CD4-positive, alpha-beta T cell treated with Interleukin-2 at 100 ng/mL for 4 hours (primary cell): Measurements from ENCODE around the gene SUFU.
"Not testable (repeated sequence)": the region's sequence is repeated elsewhere in the genome, so short reads cannot be mapped to it uniquely, and the experiment has no call there.

Experiments used
- DNase-seq: peaks from one replicate; pipeline ENCODE4 v3.0.0-alpha.2; 2020; ENCODE audit warnings: low spot score

SUFU gene

DNA sequence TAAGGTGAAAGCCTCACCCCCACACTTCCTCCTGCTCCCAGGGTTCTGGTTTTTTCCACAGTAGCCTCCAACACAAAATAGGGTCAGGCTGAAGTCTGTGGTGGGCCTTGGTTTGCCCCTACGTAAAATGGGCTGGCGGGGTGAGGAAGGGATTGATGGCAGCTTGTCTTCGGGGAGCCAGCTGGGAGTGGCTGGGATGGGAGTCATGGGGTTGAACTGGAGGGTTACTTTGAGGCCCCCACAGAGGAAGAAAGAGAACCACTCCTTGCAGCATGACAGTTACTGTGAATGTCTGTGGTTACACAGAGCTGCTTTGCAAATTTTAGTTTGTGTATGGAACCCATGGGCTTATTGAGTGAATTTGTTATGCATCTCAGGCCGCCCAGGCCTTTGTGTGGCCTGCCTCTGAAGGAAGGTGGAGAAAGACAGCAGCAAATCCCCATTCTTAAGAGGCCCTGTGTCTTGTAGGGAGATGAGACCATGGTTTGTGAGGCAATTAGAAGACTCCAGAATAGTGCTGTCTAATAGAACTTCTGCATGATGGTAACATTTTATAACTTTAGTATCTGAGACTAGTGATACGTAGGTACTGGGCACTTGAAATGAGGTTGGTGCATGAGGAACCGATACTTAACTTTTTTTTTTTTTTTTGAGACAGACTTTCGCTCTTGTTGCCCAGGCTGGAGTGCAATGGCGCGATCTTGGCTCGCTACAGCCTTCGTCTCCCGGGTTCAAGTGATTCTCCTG lies 148.6 kb downstream of the SUFU start:
- no peak for DNase-seq

DNA sequence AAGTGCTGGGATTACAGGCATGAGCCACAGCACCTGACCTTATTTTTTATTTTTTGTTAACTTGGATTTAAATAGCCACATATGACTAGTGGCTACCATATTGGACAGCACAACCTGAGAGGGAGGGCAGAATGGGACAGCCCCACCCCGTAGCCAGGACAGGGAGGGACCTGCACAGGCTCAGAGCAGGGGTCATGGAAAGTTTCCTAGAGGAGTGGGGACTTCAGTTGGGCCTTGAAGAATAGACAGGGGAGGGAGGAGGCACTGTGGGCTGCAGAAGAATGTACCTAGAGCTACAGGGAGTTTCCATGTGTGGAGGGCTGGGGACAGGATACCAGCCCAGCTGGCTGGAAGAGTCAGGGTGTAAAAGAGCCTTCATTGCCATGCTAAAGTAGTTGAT lies 149.3 kb downstream of the SUFU start:
- no peak for DNase-seq

DNA sequence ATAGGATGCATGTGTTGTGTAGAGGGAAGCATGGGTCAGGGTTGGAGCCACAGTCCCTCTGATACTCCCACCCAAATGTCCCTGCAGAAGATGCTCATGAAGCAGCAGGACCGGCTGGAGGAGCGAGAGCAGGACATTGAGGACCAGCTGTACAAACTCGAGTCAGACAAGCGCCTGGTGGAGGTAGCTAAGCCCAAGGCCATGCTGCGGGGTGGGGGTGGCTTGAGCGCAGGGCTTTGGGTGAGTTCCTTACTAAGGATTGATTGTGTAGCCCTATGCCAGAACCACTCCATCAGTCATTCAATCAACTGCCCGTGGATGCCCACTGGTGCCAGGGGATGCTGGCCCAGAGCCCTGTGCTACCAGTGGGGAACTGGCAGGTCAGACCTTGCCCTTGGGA lies 150.8 kb downstream of the SUFU start:
- DNase-seq: no peak

DNA sequence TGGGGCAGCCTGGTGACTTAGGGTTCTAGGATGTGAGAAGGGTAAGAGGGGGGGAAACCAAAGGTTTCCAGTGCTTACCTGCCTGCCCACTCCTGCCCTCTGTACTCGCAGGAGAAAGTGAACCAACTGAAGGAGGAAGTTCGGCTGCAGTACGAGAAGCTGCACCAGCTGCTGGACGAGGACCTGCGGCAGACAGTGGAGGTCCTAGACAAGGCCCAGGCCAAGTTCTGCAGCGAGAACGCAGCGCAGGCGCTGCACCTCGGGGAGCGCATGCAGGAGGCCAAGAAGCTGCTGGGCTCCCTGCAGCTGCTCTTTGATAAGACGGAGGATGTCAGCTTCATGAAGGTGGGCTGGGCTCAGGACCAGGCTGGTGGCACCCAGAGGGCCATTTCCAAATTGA lies 151.2 kb downstream of the SUFU start:
- no peak for DNase-seq

DNA sequence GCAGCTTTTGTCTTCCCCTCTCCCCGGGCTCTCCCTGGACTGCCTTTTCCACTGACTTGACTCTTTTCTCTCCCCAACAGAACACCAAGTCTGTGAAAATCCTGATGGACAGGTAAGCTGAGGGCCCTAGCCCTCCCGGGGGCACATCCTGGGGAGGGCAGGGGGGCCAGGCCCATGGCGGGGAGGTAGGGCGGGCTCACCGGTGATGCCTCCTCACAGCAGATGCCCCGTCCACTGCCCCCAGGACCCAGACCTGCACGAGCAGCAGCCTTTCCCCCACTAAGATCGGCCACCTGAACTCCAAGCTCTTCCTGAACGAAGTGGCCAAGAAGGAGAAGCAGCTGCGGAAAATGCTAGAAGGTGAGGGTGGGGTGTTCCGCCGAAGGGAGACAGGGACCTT lies 152.3 kb downstream of the SUFU start:
- no peak for DNase-seq

DNA sequence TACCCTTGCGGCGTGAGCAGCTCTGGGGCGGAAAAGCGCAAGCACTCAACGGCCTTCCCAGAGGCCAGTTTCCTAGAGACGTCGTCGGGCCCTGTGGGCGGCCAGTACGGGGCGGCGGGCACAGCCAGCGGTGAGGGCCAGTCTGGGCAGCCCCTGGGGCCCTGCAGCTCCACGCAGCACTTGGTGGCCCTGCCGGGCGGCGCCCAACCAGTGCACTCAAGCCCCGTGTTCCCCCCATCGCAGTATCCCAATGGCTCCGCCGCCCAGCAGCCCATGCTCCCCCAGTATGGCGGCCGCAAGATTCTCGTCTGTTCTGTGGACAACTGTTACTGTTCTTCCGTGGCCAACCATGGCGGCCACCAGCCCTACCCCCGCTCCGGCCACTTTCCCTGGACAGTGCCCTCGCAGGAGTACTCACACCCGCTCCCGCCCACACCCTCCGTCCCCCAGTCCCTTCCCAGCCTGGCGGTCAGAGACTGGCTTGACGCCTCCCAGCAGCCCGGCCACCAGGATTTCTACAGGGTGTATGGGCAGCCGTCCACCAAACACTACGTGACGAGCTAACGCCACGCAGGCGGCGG lies 153.1 kb downstream of the SUFU start:
- DNase-seq: no peak

DNA sequence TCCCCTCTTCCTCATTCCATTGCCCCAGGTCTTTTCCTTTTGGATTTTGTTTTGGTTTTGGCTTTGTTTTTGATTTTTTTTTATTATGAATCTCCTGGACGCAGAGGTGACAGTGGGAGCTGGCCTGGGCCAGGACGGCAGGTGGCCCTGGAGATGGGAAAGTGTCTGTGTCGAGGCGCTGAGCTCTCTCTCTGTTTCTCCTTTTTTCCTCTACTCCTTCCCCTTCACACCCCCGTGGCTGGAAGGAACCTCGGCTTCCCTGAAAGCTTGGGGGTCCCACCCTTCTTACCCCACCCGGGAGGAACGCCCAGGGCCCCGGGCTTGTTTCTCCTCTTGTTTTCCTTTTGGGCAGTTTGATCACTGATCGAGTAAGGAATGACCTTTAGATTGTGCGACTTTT lies 153.7 kb downstream of the SUFU start:
- DNase-seq: no peak

DNA sequence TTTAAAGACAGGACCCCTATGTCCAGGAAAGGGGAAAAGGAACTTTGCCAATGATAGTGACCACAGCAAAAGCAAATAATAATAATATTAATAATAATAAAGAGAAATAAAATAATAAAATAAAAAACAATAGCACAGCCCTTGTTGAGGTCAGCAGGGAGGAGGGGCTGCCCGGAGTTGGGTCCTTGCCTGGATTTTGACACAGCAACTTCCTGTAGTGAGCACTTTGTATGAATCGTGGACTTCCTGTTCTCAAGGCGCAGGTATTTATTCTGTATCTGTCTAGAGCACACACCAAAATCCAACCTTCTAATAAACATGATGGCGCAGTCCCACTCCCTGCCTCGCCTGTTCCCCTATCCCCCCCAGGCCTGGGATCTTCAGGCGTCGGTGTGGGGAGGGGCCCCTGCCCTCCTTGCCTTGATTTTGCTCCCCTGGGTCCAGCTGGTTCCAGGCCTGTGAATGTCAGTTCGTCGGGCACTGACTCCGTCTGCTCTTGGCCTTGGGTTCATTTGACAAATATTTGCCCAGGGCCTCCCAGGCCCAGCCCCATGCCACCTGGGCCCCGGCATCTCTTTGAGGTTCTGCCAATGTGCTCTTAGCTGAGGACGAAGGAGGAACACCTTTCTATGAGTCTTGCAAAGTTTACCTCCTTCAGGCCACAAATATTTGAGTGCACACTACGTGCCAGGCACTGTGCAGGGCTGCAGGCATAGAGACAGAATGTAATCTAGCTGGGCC lies 154.4 kb downstream of the SUFU start:
- no peak for DNase-seq

DNA sequence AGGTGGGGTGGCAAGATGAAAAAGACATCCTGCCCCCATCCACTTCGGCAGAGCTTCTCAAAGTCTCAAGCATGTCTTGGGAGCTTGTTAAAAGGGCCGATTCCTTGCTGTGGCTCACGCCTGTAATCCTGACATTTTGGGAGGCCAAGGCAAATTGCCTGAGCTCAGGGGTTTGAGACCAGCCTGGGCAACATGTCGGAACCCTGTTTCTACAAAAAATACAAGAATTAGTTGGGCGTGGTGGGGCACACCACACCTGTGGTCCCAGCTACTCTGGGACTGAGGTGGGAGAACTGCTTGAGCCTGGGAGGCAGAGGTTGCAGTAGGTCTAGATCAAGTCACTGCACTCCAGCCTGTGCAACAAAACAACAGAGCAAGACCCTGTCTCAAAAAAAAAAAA lies 155.0 kb downstream of the SUFU start:
- no peak for DNase-seq

DNA sequence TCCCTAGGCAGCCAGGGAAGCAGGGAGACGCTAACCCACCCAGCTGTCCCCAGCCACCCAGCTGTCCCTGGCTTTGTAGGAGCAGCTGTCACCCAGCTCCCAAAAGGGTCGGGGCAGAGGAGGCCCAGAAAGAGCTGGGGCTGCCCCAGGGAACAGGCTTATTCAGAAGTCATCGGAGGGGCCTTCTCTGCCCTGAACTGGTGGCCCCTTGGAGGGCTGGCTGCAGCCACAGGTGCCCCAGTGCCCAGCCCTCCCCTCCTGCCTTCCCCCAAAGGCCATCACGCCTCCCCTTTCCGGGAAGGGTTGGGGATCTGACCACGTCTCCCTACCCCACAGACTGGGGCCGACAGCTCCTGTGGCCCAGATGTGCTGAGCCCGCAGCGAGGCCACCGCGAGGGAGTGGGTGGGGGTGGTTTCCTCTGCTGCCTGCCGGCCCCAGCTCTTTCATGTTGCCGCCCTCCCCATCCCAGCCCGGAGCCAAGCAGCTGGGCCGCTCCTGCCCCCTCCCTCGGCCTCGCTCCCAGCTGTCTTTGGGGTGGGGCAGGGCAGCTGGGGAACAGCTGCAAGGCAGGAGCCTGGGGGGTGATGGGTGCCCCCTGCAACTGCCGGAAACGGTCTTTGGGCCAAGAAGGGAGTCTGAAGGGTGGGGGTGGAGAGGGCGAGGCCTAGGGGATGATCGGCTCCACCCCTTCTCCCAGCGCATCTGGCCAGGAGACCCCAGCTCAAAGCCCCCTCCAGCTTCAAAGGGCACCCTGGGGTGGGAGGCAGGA lies 157.3 kb downstream of the SUFU start:
- peak; percentile 51 for DNase-seq

DNA sequence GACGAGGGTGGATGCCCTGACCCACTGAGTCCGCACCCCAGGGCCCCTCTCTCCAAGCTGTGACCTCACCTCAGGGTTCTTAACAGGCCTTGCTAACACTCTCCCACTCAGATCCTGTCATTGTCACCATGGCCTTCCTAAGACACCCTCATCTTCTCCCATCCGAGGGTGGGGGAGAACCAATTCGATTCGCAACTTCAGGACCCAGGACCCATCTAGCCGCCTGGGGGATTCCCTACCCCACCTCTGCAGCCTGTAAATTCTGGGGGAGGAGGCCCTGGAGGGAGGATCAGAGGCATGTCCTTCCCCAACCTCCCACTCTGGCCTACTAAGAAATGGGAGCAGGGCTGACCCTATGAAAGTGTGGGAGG lies 157.9 kb downstream of the SUFU start:
- no peak for DNase-seq

DNA sequence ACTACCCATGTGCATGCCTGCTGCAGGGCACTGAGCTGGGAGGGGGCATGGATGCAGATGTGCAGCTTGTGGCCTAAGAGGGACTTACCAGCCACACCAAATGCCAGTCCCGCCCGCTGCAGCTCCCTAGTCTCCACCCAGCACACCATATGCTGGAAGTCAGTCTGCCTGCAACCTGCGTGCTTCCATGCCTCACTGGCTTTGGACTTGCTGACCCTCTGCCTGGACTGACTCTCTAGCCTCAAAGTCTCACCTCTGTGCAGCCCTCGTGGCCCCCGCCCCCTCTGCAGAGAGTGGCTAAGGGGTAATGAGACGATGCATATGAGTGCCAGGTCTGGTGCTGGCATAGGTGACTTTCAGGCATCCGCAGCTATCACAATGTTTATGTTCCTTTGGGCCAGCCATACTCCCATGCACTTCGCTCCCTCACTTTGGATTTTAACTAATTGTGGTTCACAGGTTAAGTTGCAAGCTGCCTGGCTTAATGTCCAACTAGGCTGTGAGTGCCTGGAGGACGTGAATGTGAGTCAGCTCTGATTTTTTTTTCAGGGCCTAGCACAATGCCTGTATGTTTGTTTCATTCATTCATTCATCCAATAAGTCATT lies 162.2 kb downstream of the SUFU start:
- no peak for DNase-seq

DNA sequence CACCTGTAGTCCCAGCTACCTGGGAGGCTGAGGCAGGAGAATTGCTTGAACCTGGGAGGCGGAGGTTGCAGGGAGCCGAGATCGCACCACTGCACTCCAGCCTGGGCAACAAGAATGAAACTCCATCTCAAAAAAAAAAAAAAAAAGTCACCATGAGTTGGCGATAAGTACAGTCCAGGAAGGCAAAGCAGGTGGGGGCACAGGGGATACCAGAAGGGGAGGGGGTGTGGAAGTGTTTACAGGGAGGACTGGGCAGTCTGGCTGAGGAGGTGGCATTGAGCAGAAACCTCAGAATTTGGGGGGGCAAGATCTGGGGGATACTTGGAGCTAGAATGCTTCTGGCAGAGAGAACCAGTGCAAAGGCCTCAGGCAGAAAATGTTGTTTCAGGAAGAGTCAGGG lies 163.6 kb downstream of the SUFU start:
- not testable (repeated sequence) for DNase-seq

DNA sequence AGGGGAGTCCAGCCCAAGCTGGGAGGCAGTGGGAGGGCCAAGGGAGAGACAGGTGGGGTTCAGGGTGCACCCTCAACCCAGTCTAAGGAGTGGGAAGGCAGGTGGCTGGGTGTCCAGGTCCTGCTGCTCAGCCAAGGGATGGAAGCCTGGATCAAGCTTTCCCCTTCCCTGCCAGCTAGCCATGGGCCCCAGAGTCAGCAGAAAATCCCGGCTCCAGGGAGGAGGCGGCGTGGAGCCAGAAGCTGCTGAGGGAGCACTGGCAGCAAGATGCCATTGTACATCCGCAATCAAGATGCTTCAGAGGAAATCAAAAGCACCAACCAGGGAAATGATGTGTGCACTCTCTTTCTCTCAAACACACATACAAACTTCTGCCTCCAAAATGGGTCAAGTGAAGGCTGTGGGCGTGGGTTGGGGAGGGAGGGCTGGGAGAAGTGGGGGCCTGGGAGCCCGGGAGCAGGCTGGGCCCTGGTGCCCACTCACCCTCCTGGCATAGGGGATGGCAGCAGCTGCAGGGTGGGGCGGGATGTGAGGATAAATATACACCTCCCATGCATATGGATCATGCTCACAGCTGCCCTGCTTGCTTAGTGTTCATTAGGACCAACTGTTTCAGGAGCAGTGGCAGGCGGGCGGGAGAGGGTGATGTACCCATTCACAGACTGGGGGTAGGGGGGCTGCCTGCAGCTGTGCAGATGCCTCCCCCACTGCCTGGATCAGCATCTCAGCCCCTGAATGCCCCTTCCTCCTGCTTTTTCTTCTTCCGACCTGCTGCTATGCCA lies 164.7 kb downstream of the SUFU start:
- no peak for DNase-seq

DNA sequence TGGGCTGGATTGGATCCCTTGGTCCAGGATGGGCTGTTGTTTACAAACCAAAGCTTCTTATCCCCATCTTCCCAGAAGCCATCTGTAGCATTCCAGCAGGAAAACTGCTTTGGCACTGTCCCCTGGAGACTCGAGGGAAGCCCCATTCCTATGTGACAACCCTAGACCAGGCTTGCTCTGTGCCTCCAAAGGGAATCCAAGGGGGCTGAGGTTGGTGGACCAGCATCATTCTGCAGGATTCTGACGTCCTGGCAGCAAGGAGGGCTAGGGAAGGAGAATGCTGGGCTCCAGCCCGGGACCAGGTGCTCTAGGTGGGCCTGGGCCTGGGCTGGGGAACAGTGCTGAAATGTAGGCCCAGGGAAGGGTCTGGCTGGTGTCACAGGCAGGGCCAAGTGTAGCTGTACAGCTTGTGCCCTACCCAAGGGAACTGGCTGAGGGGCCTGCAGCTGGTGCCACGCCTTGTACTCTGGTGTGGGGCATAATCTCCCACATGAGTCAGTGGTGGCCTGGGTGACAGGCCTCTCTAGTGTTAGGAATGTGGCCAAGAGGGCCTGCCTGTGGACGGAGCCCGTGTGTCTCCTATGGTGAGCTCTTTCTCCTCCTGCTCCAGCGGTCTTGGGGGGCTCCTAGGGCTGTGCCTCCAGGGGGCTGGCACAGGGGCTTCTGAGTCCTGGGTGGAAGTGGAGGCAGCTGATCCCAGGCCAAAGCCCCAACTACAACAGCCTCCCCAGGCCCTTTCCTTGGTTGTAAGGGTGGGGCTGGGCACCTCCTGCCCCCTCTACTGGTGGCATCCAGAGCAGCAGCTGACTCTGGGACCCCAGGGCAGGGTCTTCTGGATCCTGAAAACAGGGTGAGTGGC lies 165.7 kb downstream of the SUFU start:
- DNase-seq: no peak

DNA sequence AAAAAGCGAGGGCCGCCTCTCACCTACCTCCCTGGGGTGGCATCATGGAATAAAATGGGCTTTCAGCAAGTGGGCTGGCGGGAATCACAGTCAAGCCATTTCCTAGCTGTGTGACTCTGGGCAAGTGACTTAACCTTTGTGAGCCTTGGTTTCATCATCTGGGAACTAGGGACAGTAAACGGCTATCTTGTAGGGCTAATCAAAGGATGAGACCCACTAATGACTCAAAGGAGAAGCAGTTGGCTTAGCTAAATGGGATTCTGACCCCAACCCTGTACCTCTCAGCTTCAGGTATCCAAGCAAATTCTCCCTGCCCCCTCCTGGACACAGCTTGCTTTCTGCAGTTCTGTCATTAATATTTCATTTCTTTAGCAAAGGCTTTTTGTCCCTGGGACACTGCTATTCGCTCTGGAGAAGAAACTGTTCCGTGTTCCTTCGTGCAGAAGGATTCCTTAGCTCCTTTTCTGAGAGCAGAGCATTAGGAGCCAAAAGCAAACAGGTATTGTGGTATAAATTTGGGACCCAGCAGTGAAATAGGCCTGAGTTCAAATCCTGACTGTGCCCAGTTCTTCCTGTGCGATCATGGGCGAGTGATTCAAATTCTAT lies 166.4 kb downstream of the SUFU start:
- DNase-seq: no peak

DNA sequence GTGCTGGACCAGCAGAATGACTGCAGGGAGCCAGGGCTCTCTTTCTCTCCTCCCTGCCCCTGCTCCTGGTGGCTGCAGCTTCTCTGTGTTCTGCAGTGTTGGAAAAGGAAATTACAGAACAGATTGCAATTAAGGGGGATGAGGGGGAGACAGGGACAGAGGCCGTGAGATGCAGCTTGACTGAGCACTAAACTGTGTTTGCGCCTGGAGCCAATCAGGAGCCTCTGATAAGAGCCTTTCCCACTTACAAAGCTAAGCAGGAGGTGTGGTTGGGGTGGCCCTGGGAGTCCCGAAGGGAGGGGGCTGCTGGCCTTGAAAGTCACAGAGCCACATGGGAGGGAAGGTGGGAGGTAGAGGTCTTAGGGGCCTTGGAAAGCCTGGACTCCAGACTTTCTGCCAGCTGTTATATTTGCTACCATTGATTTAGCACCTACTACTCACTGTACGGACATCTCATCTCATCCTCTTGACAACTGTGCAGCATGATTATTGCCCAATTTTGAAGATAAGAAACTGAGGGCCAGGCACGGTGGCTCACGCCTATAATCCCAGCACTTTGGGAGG lies 167.2 kb downstream of the SUFU start:
- no peak for DNase-seq

DNA sequence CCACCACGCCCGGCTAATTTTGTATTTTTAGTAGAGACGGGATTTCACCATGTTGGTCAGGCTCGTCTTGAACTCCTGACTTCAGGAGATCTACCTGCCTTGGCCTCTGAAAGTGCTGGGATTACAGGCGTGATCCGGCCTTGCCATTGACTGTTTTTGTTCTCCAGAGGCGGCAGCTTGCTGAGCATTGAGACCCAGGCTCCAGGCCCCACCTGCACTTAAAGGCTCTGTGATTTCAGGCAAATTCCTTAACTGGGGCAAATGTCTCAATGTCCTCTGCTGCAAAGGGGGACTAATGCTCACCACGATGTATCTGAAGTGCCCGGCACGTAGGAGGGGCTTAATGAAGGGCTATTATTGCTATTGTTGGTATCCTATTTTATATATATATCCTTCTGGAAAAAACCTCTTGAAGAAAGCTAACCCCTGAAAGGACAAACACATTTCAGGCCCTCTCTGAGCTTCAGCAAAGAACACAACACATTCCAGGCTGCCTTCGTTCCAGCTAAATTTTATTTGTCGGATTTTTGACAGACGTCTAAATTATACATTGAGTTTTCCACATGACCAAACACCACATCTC lies 169.6 kb downstream of the SUFU start:
- no peak for DNase-seq

DNA sequence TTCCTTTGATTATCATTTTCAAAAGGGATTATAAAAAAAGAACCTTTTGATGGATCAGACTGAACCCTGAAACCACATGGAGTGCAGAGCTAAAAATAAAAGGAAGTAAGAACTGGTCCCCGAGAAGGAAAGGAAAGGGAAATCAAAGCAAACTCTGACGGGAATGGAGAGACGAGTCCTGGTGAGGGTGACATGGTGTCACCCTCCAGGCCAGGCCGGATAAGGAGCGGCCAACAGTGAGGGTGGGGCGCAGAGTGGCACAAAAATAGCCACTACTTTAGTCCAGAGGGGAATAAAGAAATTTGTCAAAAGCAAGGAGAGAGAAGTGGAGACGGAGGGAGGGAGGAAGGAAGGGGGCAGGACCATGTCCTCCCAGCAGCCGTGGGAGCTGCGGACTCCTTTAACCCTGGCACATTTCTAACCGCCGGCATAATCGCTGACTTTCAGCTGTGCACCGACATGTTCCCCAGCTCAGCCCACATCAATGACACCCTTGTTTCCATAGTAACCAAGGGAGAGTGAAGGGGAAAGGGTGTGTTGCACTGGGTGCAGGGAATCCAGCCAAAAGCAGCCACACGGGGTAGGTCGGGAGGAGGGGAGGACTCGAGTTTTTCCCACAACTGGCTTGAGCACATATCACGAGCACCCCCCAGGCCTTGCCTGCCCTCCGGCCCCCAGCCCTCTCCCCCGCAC lies 170.2 kb downstream of the SUFU start:
- peak; percentile 84 for DNase-seq
